ENCODE measurements around the gene GREM1. TPM values are rescaled to one million over a fixed set of nuclear protein-coding genes. Genes with fewer than 3 reads are reported as not detected.

Gene GREM1
- total and polyA plus RNA-seq, 2 of the 8 experiments (the other 6 are each of a cell fraction or from before 2014, with no cell fraction given) = 0.12 to 1.1 TPM

- no peak overlapping the region for H2BK5ac ChIP-seq (ENCODE audit: low read depth, low read length)
- no peak overlapping the region for H2AFZ ChIP-seq (ENCODE audit: low read length)
- H3K27ac ChIP-seq (ENCODE audit: low read depth, low read length) = no peak overlapping the region
- no peak overlapping the region for H2BK15ac ChIP-seq (ENCODE audit: low read length)
- no peak overlapping the region for H2BK12ac ChIP-seq (ENCODE audit: low read depth, low read length)
- H3K18ac ChIP-seq (ENCODE audit: extremely low read depth, low read length) = no peak overlapping the region
- peaks cover 0 to 7% of the 10 kb centered on the region in 2 experiments; a peak in 1 of 4 replicates for H3K9me3 ChIP-seq (ENCODE audit: insufficient read depth in 2 of 2, low read depth in 1 of 2, low read length in 1 of 2)
- no peaks in the 10 kb centered on the region for H3K79me2 ChIP-seq (ENCODE audit: control insufficient read depth in 1 of 2, insufficient read depth in 2 of 2, low read length in 2 of 2)
- no peak overlapping the region for H3K23ac ChIP-seq (ENCODE audit: insufficient read length)
- H3K27me3 ChIP-seq (replicated peaks in 1 of 4; ENCODE audit: control insufficient read depth in 3 of 4, extremely low read depth in 1 of 4, insufficient read depth in 3 of 4, low read length in 3 of 4) = no peaks in the 10 kb centered on the region
- ChIA-PET POLR2A (ENCODE audit: partially characterized antibody) (interaction anchor here (1.1 kb wide), 1 partner anchor 19 kb away, joined by 3 read pairs; no protein-coding TSS in a partner anchor), CTCF (ENCODE audit: partially characterized antibody) (interaction anchor here (1.0 to 1.4 kb wide), 2 partner anchors 69 to 112 kb away, joined by 3 to 4 read pairs; no protein-coding TSS in a partner anchor)
- no peak overlapping the region for H3K4me3 ChIP-seq (ENCODE audit: extremely low read depth in 1 of 4, insufficient read depth in 2 of 4, low read depth in 3 of 4, low read length in 4 of 4)
- H3K36me3 ChIP-seq (ENCODE audit: control insufficient read depth in 2 of 4, insufficient read depth in 4 of 4, low read length in 3 of 4) = no peaks in the 10 kb centered on the region
- H2AK5ac ChIP-seq (ENCODE audit: low read depth, low read length) = no peak overlapping the region
- H3K4ac ChIP-seq (replicated peaks; ENCODE audit: insufficient read length, low read depth, low read length) = no peak overlapping the region
- H3K79me1 ChIP-seq (ENCODE audit: low read depth, low read length) = no peaks in the 10 kb centered on the region
- no peak overlapping the region for H4K91ac ChIP-seq (replicated peaks; ENCODE audit: insufficient read length, low read length)
- no peak overlapping the region for H4K8ac ChIP-seq (ENCODE audit: extremely low read depth, insufficient read depth, low read length)
- H3K4me2 ChIP-seq (ENCODE audit: insufficient read depth in 1 of 2, low read depth in 2 of 2, low read length in 2 of 2) = no peak overlapping the region
- H4K5ac ChIP-seq (ENCODE audit: insufficient read length, low read depth, low read length) = no peak overlapping the region
- no peaks in the 10 kb centered on the region for H3K4me1 ChIP-seq (replicated peaks in 1 of 4; ENCODE audit: control insufficient read depth in 3 of 4, insufficient read depth in 4 of 4, low read length in 3 of 4)
- no peaks in the 10 kb centered on the region for H3K23me2 ChIP-seq (ENCODE audit: low read depth, low read length)
- no peaks in the 10 kb centered on the region for H4K20me1 ChIP-seq (replicated peaks in 1 of 2; ENCODE audit: control insufficient read depth in 1 of 2, insufficient read depth in 2 of 2, low read length in 2 of 2)
- no peak overlapping the region for H2BK20ac ChIP-seq (ENCODE audit: low read length)
- no peak overlapping the region for H3K9ac ChIP-seq (replicated peaks in 1 of 4; ENCODE audit: extremely low read depth in 1 of 4, low read depth in 3 of 4, low read length in 3 of 4)
- TF ChIP-seq POU5F1 (IDR thresholded peaks at IDR 0.05; ENCODE audit: low read depth, low read length) = no peak
- WGBS, 2 experiments (ENCODE audit: extremely low coverage in 1 of 2, insufficient coverage in 1 of 2, insufficient read length in 1 of 2, insufficient replicate concordance in 2 of 2, low coverage in 1 of 2, low lambda C conversion rate in 2 of 2, missing lambda C conversion rate in 1 of 2) = 79% methylated on average over 3 of the region's 3 CpGs; no CpG with 5 or more reads in 1 of the 2 experiments
- no peak overlapping the region for H3K56ac ChIP-seq (replicated peaks; ENCODE audit: insufficient read length, low read depth, low read length)
- DNase-seq (ENCODE audit: low read depth in 1 of 2, low spot score in 2 of 2) = no peak
- no peak overlapping the region for H2BK120ac ChIP-seq (replicated peaks; ENCODE audit: low read depth, low read length)
- FAIRE-seq = no peak
- H3K14ac ChIP-seq (ENCODE audit: insufficient read length) = no peak overlapping the region
Measured at GRCh38 chr15:32775103-32775502, 57.3 kb downstream of the GREM1 start.

All from H1 (cell line).